PC-9 (cell line): Measurements from ENCODE around the gene CD74.

Source experiments
- EZH2 ChIP-seq: fragments of 200-600 bp; sonication (generic); IDR thresholded peaks from 2 replicates; pipeline ENCODE4 v1.8.0; 2017; ENCODE audit warnings: antibody characterized with exemption, low read depth
- TF ChIP-seq, protein P1 (sequence below): fragments of 200-600 bp; sonication (generic); conservative IDR thresholded peaks from 2 replicates; pipeline ENCODE4 v1.6.1; 2017; ENCODE audit warnings: mixed run types, antibody characterized with exemption, mild to moderate bottlenecking, moderate library complexity

DNA sequence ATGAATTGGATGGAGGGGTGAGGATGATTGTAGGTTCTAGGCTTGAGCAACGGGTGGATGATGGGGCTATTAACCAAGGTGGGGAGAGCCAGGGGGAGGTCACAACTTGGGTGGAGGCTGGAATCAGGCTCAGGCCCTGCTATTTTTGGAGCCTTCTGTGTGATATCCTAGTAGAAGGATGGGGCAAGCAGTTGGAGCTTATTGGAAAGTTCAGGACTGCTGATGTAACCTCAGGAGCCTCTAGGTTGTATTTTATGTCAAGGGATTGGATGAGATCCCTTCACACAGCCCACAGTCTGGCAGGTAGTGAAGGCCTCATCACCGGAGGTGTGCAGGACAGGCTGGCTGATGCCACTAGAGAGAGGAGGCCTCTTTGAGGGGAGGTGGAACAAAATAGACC, 48.1 kb upstream of the CD74 start:
- no peak for TF ChIP-seq EZH2
- TF ChIP-seq, protein P1, sequence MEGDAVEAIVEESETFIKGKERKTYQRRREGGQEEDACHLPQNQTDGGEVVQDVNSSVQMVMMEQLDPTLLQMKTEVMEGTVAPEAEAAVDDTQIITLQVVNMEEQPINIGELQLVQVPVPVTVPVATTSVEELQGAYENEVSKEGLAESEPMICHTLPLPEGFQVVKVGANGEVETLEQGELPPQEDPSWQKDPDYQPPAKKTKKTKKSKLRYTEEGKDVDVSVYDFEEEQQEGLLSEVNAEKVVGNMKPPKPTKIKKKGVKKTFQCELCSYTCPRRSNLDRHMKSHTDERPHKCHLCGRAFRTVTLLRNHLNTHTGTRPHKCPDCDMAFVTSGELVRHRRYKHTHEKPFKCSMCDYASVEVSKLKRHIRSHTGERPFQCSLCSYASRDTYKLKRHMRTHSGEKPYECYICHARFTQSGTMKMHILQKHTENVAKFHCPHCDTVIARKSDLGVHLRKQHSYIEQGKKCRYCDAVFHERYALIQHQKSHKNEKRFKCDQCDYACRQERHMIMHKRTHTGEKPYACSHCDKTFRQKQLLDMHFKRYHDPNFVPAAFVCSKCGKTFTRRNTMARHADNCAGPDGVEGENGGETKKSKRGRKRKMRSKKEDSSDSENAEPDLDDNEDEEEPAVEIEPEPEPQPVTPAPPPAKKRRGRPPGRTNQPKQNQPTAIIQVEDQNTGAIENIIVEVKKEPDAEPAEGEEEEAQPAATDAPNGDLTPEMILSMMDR: no peak
